HG03439 (cell line): ENCODE data around the gene GALNTL6.

ENCODE experiments used
- ATAC-seq: cut with Tn5 transposase; IDR thresholded peaks from one replicate; pipeline ENCODE4 v1.9.1; 2021; ENCODE audit warnings: mild to moderate bottlenecking, moderate library complexity; ENCODE audit not compliant: unreplicated experiment

Gene GALNTL6

DNA sequence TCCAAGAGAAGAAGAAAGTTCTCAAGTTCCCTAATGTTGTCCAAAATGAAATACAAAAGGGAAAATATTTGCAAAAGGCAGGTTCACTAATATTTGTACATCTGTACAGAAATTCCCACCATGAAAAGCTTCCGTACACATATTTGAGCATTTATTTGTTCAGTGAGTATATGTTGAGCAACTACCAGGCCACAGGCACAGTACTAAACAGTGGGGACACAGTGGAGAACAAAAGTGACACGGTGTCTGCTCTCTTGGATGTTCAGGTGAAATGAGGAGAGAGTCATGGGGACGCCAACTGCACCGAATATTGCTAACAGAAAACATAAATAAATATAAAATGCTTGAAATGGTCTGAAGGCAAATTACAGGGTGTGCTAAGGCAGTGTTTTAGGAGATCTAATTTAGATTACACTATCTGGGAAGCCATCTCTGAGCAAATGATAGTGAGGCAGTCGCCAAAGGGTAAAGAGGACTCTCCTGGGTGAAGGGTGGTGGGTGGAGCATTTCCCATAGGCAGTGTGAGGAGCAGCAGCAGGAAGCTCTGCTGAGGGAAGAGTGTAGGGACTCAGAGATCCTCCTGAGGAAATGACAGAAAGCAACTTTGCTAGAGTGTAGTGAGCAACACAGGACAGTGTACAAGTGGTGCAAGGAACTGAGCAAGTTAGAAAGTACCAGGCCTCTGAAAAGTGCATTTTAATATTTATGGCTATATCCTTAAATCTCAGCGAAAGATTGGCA, 375.2 kb downstream of the GALNTL6 start:
- no peak for ATAC-seq

DNA sequence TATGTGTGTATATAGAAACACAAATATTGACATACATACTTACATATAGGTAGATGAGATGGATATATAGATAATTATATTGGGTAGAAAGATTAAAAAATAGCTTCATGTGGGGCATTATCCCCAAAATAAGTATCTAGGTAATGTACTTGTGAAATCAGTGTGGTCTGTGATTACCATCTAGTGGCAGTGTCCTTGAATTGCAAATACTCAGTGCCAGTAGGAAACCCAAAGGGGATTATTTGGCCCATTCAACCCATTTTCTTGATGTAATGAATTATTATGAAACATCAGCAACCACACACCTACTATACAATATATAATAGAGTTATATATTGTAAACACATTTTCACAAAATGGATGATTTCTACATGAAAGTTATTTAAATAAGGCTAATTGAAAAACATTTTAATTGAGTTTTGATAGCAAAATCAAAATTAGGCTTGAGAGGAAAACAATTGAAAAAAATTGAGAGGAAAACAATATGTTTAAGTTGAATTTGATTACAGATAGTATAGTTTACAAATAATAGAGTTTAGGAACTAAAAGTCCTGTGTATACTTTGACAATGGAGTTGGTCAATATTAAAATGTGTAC, 389.4 kb downstream of the GALNTL6 start:
- ATAC-seq = no peak

DNA sequence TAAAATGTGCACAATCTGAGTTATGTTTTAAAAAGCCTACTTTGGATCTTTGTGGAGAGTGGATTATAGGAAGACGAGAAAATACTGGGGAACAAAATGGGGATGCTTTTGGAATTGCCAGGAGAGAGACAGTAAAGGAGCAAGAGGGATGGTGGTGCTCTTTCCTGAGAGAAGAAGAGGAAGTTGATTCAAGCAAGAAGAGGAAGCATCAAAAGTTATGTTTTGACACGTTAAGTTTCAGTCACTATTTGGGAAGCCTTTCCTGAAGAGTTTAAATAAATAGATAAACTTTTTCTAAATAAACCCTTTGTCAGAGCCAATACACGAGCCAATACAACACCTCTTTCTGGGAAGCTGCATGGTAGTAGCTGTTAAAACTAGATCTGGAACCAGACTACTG, 394.1 kb downstream of the GALNTL6 start:
- ATAC-seq = no peak

DNA sequence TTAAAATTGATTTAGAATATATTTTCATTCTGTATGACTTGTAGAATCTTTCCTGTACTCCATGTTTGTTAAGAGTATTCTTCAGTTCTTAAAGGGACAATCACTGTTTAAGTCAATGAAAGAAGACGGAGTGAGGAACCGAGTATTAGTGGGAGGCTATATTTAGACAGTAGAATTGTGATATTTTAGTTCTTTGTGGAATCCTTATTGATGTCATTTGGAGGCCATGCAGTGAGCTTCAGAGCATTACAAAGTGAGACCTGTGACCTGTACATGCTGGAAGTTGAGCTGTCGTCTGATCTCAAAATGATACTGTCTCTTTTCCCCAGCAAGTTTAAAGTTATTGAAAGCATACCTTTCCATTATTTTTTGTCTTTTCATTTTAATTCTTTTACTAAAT, 394.7 kb downstream of the GALNTL6 start:
- ATAC-seq = no peak

DNA sequence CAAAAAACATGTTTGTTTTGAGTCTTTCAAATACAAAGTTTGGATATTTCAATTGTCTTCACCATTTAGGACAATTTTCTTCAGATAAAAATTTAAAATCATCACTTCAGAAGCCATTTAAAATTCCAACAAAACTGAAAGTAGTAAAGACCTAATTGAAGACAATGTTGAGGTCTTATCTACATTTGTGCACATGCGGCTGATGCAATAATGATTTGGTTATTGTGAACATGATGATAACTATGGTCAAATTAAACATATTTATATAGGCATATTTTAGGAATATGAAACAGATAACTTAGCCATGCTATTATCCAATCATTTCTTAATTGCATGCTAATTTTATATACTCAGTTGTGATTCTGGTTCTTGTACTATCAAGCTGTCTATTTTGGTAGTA, 407.5 kb downstream of the GALNTL6 start:
- no peak for ATAC-seq

DNA sequence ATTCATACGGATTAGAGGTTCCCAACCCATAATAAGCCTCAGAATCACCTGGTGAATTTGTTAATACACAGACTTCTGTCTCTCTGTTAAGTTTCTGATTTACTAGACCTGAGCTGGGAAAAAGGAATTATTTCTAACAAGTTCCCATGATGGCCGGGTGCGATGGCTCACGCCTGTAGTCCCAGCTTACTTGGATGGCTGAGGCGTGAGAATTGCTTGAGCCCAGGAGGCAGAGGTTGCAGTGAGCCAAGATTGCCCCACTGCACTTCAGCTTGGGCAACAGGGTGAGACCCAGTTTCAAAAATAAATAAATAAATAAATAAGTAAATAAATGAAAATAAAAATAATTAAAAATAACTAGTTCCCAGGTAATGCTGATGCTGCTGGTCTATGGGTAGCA, 412.3 kb downstream of the GALNTL6 start:
- ATAC-seq = no peak

DNA sequence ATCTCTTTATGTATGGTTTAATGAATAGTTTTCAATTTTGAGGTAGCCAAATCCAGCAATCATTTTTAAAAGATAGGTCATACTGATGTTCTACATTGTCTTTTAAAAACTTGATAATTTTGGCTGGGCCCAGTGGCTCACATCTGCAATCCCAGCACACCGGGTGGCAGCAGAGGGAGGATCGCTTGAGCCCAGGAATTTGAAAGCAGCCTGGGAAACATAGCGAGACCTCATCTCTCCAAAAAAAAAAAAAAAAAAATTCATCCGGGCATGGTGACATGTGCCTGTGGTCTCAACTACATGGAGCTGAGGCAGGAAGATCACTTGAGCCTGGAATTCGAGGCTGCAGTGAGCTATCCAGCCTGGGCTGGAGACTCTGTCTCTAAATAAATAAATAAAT, 419.8 kb downstream of the GALNTL6 start:
- ATAC-seq = no peak

DNA sequence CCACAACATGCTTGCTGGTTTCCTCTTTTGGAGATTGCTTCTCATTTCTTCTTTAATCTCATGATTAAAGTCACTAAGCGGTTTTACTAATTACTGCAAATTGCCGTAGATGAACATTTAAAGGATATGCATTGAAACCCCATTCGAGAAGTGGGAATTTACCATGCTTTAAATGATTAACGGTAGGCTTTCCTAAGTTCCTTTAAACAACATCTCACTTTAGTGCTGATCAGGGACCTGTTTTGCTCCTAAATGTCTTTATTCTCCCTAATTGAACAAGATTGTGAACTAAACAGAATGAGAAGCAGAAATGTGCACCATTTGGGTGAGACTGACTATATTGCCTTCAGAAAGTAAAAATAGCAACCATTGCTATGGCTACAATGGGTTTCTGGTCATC, 430.3 kb downstream of the GALNTL6 start:
- no peak for ATAC-seq

DNA sequence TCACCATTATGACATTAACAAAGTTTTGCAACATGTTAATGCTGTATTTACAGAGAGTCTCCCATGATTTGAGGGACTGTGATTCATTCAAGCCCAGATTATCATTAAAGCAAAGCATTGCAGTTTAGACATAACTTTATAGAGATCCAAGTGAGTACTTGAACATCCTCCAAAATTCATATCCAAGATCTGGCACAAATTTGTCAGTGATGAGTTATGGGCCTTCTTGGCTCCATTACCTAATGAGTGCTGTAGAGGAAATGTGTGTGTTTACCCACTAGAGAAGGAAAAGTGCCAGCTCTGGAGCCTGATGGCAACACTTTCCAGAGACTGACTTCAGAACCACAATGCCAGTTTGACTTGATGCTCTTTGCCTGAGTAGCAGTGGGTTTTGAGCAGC, 432.3 kb downstream of the GALNTL6 start:
- no peak for ATAC-seq

DNA sequence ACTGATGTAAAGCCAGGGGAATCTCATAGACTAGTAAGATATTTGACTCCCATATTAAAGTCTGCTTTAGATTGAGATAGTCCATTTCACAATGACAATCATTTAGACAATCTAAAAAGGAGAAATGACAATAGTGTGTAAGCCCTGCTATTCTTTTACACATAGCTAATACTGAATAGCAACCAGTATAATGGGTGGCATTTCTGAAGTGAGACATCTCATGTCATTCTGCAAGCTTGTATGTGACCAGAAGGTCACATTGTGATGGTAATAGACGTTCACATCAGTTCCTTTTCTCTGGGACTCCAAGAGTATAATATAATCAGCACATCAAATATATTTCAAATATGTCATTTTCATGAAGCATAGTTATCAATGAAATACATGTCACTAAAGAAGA, 440.2 kb downstream of the GALNTL6 start:
- no peak for ATAC-seq

DNA sequence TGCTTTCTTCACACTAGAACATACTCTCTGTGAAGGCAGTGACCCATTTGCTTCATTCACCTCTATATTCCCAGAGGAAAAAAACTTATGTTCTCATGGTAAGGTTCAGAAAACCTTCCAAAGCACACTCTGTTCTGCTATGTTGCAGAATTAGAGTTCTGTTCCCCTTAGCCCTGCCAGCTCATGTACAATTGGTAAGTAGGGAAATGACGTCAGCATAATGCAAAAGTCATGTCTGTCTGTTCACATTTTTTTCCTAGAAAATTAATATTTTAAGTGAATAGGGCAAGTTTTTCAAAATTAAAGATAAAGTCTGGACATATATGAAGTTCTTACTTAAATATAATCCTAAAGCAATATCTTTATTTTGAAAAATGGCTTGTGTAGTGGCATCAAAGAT, 443.6 kb downstream of the GALNTL6 start:
- no peak for ATAC-seq

DNA sequence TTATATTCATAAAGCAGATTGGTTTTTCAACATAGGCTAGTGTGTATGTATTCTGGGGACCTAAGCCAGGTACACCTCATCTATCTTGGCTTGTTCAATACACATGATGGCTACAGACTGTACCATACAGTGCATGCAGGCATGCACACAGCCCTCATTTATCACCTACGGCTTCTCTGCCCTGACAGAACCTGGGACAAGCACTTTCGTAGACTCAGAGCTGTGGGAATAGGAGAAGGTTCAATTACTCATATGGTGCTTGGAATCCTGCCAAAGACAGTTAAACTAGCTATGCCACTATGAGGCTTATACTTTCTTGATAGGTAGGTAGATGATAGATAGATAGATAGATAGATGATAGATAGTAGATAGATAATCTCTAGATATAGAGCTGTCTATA, 457.2 kb downstream of the GALNTL6 start:
- ATAC-seq = no peak

DNA sequence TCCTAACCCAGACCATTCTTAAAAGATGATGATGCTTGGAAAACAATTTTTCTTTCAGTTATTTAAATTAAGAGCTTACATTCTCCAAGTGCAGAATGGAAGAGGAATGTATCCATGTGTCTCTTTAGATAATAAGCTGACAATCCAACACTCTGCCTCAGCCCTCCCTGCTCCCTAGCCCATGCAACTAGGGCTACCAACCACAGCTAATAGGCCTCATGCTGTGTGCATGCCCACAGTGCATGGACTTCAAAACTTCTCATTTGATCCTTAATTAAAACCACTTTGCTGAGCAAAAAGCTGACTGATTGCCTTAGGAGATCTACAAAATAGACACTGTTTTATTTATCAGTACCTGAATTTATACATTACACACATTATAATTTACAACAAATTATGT, 473.9 kb downstream of the GALNTL6 start:
- ATAC-seq = no peak

DNA sequence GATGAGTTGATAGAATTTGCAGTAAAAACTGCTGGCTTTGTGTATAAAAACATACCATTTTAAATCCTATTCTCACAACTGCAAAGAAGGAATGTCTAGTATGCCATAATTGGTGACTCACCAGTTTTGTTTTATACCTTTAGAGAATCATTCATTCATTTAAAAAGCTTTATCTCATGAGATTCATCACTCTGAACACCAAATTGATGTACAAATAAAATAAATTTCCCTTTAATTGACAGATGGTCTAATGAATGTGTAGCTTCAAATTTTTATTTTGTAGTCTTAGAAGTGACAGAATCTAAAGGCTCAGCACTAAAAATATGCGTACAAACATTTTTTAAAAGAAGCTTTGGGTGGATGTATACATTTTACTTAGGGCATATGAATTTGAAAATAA, 492.5 kb downstream of the GALNTL6 start:
- ATAC-seq = no peak

DNA sequence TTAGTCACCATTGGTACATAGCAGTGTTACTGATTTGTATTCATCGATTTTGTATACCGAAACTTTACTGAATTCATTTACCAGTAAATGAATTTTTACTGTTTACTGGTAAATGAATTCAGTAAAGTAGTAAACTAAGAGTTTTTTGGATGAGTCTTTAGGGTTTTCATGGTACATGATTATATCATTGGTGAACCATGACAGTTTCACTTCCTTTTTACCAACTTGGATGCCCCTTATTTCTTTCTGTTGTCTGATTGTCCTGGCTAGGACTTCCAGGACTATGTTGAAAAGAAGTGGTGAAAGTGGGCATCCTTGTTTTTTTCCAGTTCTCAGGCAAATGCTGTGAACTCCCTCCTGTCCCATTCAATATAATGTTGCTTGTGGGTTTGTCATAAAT, 494.9 kb downstream of the GALNTL6 start:
- ATAC-seq = no peak

DNA sequence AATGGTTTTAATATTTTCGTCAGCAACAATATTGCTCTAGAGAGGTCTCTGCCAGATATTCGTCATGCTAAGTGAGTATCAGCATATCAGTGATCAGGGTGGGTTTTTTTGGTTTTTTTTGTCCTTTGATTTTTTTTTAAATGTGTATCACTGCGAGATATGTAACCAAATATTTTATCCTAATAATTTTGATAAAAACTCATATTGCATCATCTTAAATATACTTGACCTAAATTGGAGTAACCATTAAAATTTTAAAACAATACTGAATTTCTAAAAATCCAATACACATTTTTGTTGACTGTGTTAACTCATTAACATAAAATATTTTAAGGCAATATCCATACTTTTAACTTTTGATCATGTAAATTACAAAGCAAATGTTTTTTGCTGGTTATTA, 498.5 kb downstream of the GALNTL6 start:
- ATAC-seq = no peak

DNA sequence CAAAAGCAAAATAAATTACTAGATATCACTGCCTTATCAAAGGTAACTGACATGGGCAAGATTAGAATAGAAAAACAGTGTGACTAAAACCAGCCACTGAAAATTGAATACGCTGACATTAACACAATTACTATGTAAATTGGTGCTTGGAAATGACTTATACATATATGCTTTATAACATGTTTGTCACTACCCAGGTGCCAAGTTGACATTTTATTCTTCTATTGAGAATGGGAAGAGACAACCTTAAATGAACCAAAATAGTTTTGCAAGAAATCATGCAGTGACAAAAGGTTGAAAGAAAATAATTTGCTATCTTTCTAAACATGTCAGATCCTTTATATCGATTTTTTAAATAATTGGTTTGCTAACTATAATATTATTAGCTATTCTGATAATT, 510.1 kb downstream of the GALNTL6 start:
- no peak for ATAC-seq

DNA sequence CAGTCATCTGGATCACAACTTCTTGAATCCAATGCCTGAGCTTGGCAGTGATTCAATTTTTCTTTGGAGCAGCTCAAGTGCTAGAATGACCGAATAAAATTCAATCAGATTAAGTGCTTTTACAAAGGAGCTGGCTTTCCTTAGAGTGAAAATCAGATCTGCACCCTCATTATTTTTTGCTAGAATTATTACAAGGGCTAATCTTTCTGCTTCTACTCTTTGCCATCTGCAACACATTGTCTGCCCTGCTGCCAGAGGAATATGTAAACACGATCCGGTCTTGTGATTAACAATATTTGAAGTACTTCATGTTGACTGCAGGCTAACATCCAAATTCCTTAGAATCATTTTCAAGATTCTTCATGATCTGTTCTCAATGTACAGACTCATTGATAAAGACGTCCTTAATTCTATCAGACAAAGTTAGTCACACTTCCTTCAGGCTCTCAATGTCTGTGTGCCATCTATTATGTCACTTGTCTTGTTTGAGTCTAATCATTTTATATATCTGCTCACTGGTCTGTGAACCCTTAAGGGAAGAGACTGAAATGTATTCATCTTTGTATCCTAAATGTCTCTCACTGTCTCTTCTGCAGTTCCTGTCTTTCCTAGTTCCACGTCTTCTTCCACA, 531.2 kb downstream of the GALNTL6 start:
- no peak for ATAC-seq

DNA sequence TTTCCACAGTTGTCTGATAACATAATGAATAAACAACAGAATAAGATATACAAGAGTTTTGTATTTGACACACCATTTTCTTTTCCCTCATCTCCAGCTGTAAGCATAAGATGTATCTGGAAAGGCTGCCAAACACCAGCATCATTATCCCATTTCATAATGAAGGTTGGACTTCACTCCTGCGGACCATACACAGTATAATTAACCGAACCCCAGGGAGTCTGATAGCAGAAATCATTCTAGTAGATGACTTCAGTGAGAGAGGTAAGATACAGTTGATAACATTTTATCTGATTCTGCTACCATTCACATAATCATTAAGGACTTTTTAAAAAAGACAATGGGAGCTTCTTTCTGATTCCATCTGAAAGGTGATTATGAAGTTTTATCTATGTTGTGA, 535.2 kb downstream of the GALNTL6 start:
- ATAC-seq = no peak

DNA sequence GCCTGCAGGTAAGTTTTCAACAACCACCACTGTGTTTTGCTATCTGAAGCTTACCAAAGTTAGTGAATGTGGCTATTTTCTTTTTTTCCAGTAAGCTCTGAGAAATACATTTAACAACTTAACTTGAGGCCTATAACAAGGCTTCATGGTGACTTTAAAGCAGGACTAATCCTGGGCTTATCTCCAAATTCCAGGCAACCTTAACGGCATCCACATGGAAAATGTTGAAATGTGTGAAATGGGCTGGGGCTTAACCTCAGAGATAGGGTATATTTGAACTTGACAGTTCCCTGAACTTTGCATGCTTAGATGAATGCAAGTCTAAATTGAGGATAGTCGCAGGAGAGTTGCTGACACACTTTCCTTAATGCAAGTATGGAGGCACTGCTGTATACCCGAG, 539.2 kb downstream of the GALNTL6 start:
- no peak for ATAC-seq

DNA sequence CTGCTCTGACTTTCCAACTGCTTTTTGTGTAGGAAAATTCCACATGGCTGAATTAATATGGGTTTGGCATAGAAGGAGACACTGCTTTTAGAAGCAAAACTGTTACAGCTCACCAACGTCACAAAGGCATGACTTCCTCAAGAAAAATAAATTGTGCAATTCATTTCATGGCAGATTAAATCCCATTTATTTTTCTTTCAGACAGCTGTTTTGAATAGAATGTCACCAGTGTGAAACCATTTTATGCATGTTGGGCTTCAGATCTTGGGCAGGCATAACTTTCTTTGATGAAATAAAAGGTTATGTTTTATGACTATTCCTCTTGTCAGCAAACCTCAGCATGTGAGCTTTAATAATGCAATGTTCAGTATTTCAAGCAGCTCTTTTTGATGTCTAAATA, 542.8 kb downstream of the GALNTL6 start:
- no peak for ATAC-seq

DNA sequence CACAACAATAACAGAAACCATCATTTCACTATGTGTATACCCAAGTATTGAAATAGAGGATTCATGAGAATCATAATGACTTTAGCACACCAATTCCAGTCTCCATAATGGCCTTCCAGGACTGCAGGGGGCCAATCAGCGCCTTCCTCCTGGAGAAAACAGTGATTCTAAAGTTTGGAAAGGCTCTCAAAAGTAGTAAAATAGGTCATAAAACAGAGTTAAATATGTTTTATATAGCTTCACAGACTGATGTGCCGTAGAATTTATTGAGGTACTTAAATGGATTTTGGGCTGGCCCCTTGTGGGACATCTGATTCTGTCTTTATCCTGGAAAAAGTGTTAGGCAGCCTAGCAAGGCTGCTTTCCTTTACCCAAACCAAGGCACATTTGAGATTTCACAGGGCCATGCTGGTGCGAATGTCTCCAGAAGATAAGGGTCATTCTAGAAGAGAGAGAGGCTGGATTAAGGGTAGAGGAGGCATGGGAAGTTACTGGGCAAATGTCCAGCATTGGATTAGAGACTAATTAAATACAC, 543.9 kb downstream of the GALNTL6 start:
- no peak for ATAC-seq
